Measurements from ENCODE around the gene NCBP3.

DNA sequence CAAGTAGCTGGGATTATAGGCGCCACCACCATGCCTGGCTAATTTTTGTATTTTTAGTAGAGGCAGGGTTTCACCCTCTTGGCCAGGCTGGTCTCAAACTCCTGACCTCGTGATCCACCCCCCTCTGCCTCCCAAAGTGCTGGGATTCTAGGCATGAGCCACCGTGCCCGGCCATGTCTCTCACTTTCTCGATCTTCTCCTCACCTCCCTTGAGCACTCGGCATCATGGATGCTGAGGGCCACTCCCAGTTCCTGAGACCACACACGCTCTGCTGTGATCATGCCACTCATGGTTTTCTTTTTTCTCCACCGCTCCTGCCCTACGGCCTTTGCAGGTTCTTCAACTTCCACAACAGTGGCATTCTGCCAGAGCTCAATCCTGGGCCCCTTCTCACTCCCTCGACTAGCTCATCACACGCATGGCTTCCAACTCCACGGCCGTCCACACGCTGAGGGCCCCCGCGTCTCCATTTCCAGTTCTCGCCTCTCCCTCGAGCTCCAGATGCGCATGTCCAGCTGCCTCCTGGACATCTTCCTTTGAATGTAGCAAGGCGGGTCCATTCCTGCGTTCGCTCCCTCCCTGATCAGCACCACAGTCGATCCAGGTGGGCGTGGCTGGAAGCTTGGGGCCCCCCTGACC is 5.5 kb upstream of the NCBP3 start:
- TF ChIP-seq, protein P1, sequence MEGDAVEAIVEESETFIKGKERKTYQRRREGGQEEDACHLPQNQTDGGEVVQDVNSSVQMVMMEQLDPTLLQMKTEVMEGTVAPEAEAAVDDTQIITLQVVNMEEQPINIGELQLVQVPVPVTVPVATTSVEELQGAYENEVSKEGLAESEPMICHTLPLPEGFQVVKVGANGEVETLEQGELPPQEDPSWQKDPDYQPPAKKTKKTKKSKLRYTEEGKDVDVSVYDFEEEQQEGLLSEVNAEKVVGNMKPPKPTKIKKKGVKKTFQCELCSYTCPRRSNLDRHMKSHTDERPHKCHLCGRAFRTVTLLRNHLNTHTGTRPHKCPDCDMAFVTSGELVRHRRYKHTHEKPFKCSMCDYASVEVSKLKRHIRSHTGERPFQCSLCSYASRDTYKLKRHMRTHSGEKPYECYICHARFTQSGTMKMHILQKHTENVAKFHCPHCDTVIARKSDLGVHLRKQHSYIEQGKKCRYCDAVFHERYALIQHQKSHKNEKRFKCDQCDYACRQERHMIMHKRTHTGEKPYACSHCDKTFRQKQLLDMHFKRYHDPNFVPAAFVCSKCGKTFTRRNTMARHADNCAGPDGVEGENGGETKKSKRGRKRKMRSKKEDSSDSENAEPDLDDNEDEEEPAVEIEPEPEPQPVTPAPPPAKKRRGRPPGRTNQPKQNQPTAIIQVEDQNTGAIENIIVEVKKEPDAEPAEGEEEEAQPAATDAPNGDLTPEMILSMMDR (IDR thresholded peaks at IDR 0.05; ENCODE audit: low read length), result no peak
- TF ChIP-seq EZH2phosphoT487 (IDR thresholded peaks at IDR 0.05; ENCODE audit: low read length), result no peak

All from MM.1S (cell line).